Measurements from ENCODE around the gene TMEM150A. TPM values are rescaled to one million over a fixed set of nuclear protein-coding genes. Genes with fewer than 3 reads are reported as not detected.

The TMEM150A gene
- total RNA-seq, 1 donor from 2014 or later = 18.1 TPM

DNA sequence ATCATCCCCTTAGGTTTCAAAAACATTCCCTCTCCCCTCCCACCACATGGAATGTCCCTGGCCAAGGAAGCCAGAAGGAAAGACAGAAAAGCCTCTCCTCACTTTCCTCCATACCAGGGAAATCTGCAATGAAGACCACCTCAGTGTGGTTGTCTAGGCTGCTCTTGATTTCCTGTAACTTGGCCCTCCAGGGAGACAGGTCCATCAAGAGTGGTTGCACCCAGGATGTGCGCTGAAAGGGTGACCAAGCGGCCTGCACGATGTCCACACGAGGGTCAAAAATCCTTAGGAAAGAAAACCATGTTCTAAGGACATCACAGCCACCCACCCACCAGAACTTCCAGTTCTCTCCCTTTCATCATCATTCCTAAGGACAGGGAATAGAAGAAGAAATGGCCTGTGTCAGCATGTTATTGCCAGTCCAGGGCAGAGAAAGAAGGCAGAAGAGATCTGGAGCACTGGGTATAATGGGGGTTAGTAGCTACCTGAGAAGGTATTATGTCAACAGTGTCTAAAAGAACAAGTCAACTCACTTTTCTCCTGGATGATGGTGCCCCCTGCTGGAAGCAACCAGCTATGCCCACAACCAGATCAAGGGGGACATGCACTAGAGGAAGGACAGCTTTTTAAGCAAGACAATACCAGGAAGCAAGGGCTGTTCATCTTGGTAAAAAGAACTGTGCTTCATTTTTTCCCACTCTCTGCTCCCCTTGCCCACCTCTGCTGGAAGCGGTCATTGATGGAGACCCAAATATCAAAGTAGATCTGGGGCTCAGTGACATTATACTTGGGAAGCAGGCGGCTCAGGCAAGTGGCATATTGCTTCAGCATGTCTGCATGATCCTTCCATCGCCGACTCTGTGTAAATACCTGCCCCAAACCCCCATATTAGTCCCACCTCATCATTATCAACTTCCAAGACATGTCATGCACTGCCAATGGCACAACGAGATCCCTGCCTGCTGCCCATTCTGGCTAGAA is 50.5 kb downstream of the TMEM150A start:
- Mint-ChIP-seq H3K4me3 (ENCODE audit: unreplicated experiment) (no peak overlapping the region), H3K4me1 (ENCODE audit: low read depth, unreplicated experiment) (peaks cover 2% of the 10 kb centered on the region), H3K9me3 (ENCODE audit: unreplicated experiment) (peaks cover 6% of the 10 kb centered on the region), H3K27me3 (ENCODE audit: unreplicated experiment) (peaks cover 3% of the 10 kb centered on the region), H3K36me3 (ENCODE audit: unreplicated experiment) (no peaks in the 10 kb centered on the region), H3K27ac (ENCODE audit: unreplicated experiment) (no peak overlapping the region)
- TF ChIP-seq, protein P1, sequence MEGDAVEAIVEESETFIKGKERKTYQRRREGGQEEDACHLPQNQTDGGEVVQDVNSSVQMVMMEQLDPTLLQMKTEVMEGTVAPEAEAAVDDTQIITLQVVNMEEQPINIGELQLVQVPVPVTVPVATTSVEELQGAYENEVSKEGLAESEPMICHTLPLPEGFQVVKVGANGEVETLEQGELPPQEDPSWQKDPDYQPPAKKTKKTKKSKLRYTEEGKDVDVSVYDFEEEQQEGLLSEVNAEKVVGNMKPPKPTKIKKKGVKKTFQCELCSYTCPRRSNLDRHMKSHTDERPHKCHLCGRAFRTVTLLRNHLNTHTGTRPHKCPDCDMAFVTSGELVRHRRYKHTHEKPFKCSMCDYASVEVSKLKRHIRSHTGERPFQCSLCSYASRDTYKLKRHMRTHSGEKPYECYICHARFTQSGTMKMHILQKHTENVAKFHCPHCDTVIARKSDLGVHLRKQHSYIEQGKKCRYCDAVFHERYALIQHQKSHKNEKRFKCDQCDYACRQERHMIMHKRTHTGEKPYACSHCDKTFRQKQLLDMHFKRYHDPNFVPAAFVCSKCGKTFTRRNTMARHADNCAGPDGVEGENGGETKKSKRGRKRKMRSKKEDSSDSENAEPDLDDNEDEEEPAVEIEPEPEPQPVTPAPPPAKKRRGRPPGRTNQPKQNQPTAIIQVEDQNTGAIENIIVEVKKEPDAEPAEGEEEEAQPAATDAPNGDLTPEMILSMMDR (IDR thresholded peaks at IDR 0.05; ENCODE audit: partially characterized antibody, unreplicated experiment) = peak; percentile 86
- peak; percentile 87 for DNase-seq

- Mint-ChIP-seq H3K9me3 (ENCODE audit: unreplicated experiment) (peaks cover 4% of the 10 kb centered on the region), H3K4me3 (ENCODE audit: unreplicated experiment) (no peak overlapping the region), H3K27me3 (ENCODE audit: unreplicated experiment) (peaks cover 3% of the 10 kb centered on the region), H3K4me1 (ENCODE audit: low read depth, unreplicated experiment) (peaks cover 2% of the 10 kb centered on the region), H3K36me3 (ENCODE audit: unreplicated experiment) (no peaks in the 10 kb centered on the region), H3K27ac (ENCODE audit: unreplicated experiment) (no peak overlapping the region)
- TF ChIP-seq, protein P1 (IDR thresholded peaks at IDR 0.05; ENCODE audit: partially characterized antibody, unreplicated experiment) = no peak
- DNase-seq = no peak
Measured at GRCh38 chr2:85550486-85550885, 52.0 kb downstream of the TMEM150A start.

GRCh38 chr2:85549826-85550225 is 52.7 kb downstream of the TMEM150A start:
- TF ChIP-seq, protein P1 (IDR thresholded peaks at IDR 0.05; ENCODE audit: partially characterized antibody, unreplicated experiment) = no peak
- Mint-ChIP-seq H3K36me3 (ENCODE audit: unreplicated experiment) (no peaks in the 10 kb centered on the region), H3K27ac (ENCODE audit: unreplicated experiment) (no peak overlapping the region), H3K4me3 (ENCODE audit: unreplicated experiment) (no peak overlapping the region), H3K4me1 (ENCODE audit: low read depth, unreplicated experiment) (peaks cover 2% of the 10 kb centered on the region), H3K9me3 (ENCODE audit: unreplicated experiment) (peaks cover 5% of the 10 kb centered on the region), H3K27me3 (ENCODE audit: unreplicated experiment) (peaks cover 3% of the 10 kb centered on the region)
- DNase-seq = no peak

- TF ChIP-seq, protein P1 (IDR thresholded peaks at IDR 0.05; ENCODE audit: partially characterized antibody, unreplicated experiment) = no peak
- Mint-ChIP-seq H3K36me3 (ENCODE audit: unreplicated experiment) (no peaks in the 10 kb centered on the region), H3K27ac (ENCODE audit: unreplicated experiment) (no peak overlapping the region), H3K4me3 (ENCODE audit: unreplicated experiment) (no peak overlapping the region), H3K4me1 (ENCODE audit: low read depth, unreplicated experiment) (peaks cover 5% of the 10 kb centered on the region), H3K9me3 (ENCODE audit: unreplicated experiment) (peaks cover 4% of the 10 kb centered on the region), H3K27me3 (ENCODE audit: unreplicated experiment) (peaks cover 3% of the 10 kb centered on the region)
- no peak for DNase-seq
Measured at GRCh38 chr2:85549095-85549494, 53.4 kb downstream of the TMEM150A start.

DNA sequence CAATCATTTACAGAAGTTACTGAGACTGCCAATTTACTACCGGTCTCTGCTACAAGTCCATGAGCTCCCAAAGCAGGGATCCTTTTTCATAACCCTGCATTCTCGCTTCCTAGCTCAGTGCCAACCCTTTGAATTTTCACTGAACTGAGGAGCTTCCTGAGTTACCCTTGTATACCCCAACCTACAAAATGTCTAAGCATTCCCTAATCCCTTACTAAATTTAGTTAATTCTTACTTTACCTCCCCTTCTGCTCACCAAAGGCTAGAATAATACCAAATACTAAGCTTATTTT is 53.9 kb downstream of the TMEM150A start:
- Mint-ChIP-seq H3K36me3 (ENCODE audit: unreplicated experiment) (no peaks in the 10 kb centered on the region), H3K4me3 (ENCODE audit: unreplicated experiment) (no peak overlapping the region)

More for the DNA sequence above, 53.9 kb downstream of the TMEM150A start:
- peaks cover 4% of the 10 kb centered on the region for H3K9me3 Mint-ChIP-seq (ENCODE audit: unreplicated experiment)
- DNase-seq = no peak
- no peak overlapping the region for H3K27ac Mint-ChIP-seq (ENCODE audit: unreplicated experiment)
- H3K27me3 Mint-ChIP-seq (ENCODE audit: unreplicated experiment) = peaks cover 3% of the 10 kb centered on the region
- TF ChIP-seq, protein P1 (IDR thresholded peaks at IDR 0.05; ENCODE audit: partially characterized antibody, unreplicated experiment) = no peak
- H3K4me1 Mint-ChIP-seq (ENCODE audit: low read depth, unreplicated experiment) = peaks cover 9% of the 10 kb centered on the region
